GM19468 (cell line): ENCODE measurements around the gene APOB.

Experiments used
- ATAC-seq: cut with Tn5 transposase; IDR thresholded peaks from one replicate; pipeline ENCODE4 v1.9.1; 2021; ENCODE audit warnings: mild to moderate bottlenecking, moderate library complexity, moderate number of reproducible peaks; ENCODE audit not compliant: unreplicated experiment; ENCODE audit errors: extremely low read depth

APOB gene

GRCh38 chr2:21021430-21021829, 22.4 kb downstream of the APOB start:
- no peak for ATAC-seq

- ATAC-seq: no peak
Observed at GRCh38 chr2:21020668-21021288, 23.1 kb downstream of the APOB start.

GRCh38 chr2:21020031-21020667, 23.7 kb downstream of the APOB start:
- no peak for ATAC-seq

- ATAC-seq: no peak
Observed at GRCh38 chr2:21019678-21020021, 24.2 kb downstream of the APOB start.

GRCh38 chr2:21019000-21019677, 24.7 kb downstream of the APOB start:
- no peak for ATAC-seq

GRCh38 chr2:21018290-21018689, 25.6 kb downstream of the APOB start:
- no peak for ATAC-seq

- ATAC-seq: no peak
Observed at GRCh38 chr2:21017748-21018276, 26.1 kb downstream of the APOB start.

- no peak for ATAC-seq
Observed at GRCh38 chr2:21015281-21015645, 28.6 kb downstream of the APOB start.

GRCh38 chr2:21014364-21015280, 29.3 kb downstream of the APOB start:
- no peak for ATAC-seq

GRCh38 chr2:21013043-21013816, 30.6 kb downstream of the APOB start:
- ATAC-seq: no peak

GRCh38 chr2:21012557-21012937, 31.3 kb downstream of the APOB start:
- ATAC-seq: no peak

- ATAC-seq: no peak
Observed at GRCh38 chr2:21011876-21012556, 31.9 kb downstream of the APOB start.

- no peak for ATAC-seq
Observed at GRCh38 chr2:21011453-21011852, 32.4 kb downstream of the APOB start.

- no peak for ATAC-seq
Observed at GRCh38 chr2:21010813-21011439, 32.9 kb downstream of the APOB start.

- no peak for ATAC-seq
Observed at GRCh38 chr2:21009662-21010225, 34.1 kb downstream of the APOB start.

GRCh38 chr2:21008790-21009661, 34.8 kb downstream of the APOB start:
- ATAC-seq: no peak

- no peak for ATAC-seq
Observed at GRCh38 chr2:21008014-21008789, 35.7 kb downstream of the APOB start.
